ENCODE results near the gene HNRNPC. TPM values are rescaled to one million over a fixed set of nuclear protein-coding genes. Genes with fewer than 3 reads are reported as not detected.

The HNRNPC gene
- total RNA-seq, 2 experiments from 2014 or later = 1,155 to 1,665 TPM

DNA sequence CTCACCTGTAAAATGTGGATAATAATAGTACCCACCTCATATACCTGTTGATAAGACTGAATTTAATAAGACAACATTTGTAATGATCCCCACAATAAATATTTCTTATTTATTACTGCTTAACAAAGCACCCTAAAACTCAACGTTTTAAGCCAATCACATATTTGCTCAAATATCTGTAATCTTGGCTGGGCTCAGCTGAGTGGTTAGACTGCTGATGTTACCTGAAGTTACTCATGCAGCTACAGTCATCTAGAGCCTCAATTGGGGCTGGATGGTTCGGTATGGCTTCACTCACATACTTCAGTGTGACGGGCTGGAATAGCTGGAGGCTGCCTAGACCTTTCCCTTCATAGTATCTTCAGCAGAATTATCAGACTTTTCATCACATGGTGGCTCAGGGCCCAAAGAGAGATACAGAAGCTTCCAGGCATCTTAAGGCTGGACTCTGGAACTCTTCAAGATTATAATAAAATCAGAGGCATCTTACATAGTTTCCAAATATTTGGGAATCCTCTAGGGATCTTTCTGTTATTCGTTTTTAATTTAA, 109.1 kb downstream of the HNRNPC start:
- Mint-ChIP-seq H3K9me3 (ENCODE audit: low read depth) (no peaks in the 10 kb centered on the region), H3K4me1 (no peaks in the 10 kb centered on the region), H3K27me3 (peaks cover 21% of the 10 kb centered on the region), H3K36me3 (ENCODE audit: low read depth) (no peaks in the 10 kb centered on the region), H3K4me3 (no peak overlapping the region), H3K27ac (no peak overlapping the region)
- POLR2A ChIA-PET = no interaction called here
- intact Hi-C loops (cut with DNase I, micrococcal nuclease) = no loop called here
- DNase-seq = no peak
- CTCF ChIA-PET = interaction anchor here (0.6 to 0.7 kb wide), 2 partner anchors 71 to 149 kb away, joined by 3 read pairs; no protein-coding TSS in a partner anchor
- no peak for ATAC-seq

Other genes starting within 250 kb of the HNRNPC start
- gene NDRG2, start 244.4 kb downstream of the HNRNPC start, total RNA-seq = 1 to 10 TPM; 5.5 to 7.0 TPM
- gene TPPP2, start 239.2 kb downstream of the HNRNPC start, total RNA-seq = not detected
- not detected for gene RNASE13, start 234.6 kb downstream of the HNRNPC start, total RNA-seq
- not detected for gene RNASE7, start 227.1 kb downstream of the HNRNPC start, total RNA-seq
- not detected for gene RNASE8, start 211.6 kb downstream of the HNRNPC start, total RNA-seq
- gene ARHGEF40, start 199.1 kb downstream of the HNRNPC start, total RNA-seq = under 1 TPM; 0.05 to 0.09 TPM
- 10 to 100 TPM in 1 of 2 experiments, 1 to 10 TPM in 1; 9.6 to 10.8 TPM for gene ZNF219, start 170.8 kb downstream of the HNRNPC start, total RNA-seq
- gene TMEM253, start 168.4 kb downstream of the HNRNPC start, total RNA-seq = under 1 TPM in 1 of 2 experiments, not detected in 1; 0.44 TPM
- under 1 TPM in 1 of 2 experiments, not detected in 1; 0.02 TPM for gene OR5AU1, start 113.4 kb downstream of the HNRNPC start, total RNA-seq
- under 1 TPM; 0.14 to 0.21 TPM for gene RPGRIP1, start 10.6 kb upstream of the HNRNPC start, total RNA-seq
- 100 to 1,000 TPM; 177 to 179 TPM for gene SUPT16H, start 114.6 kb upstream of the HNRNPC start, total RNA-seq
- gene CHD8, start 186.7 kb upstream of the HNRNPC start, total RNA-seq = 100 to 1,000 TPM in 1 of 2 experiments, 10 to 100 TPM in 1; 84.3 to 104 TPM
- 10 to 100 TPM; 21.2 to 22.0 TPM for gene RAB2B, start 207.5 kb upstream of the HNRNPC start, total RNA-seq
- gene TOX4, start 207.8 kb upstream of the HNRNPC start, total RNA-seq = 10 to 100 TPM; 79.5 to 85.6 TPM
- 10 to 100 TPM; 64.0 to 67.4 TPM for gene METTL3, start 241.9 kb upstream of the HNRNPC start, total RNA-seq

Measured in activated CD4-positive, alpha-beta T cell treated with anti-CD3 and anti-CD28 coated beads for 36 hours (primary cell).